HCT116 (cell line): Measurements from ENCODE around the gene PELI1. TPM values are rescaled to one million over a fixed set of nuclear protein-coding genes. Genes with fewer than 3 reads are reported as not detected.

ENCODE experiments used
- ATAC-seq: fragments of 200-7000 bp; cut with Tn5 transposase; 2 replicates; pipeline ENCODE4 v1.9.1; 2020; ENCODE audit warnings: mild to moderate bottlenecking, moderate library complexity
- BruUV-seq: library from RNA; stranded (reverse); fragments of 400-500 nt; replicated peaks from 2 replicates; lab custom pipeline; 2021; lab: Mats Ljungman, UMichigan
- CTCF ChIA-PET: fragments of 300-600 bp; sonication (Branson Sonifier 250); formaldehyde crosslinking; loops from one replicate; lab custom pipeline; 2021; ENCODE audit warnings: antibody characterized with exemption; lab: Charles Lee
- POLR2A ChIA-PET: fragments of 300-600, 350-600 bp; sonication (Branson Sonifier 250); formaldehyde crosslinking; loops from one replicate; lab custom pipeline; 2021; ENCODE audit warnings: antibody characterized with exemption; lab: Charles Lee
- RAD21 ChIA-PET, 2 experiments: fragments of 300-600 bp; sonication (Branson Sonifier 250); formaldehyde crosslinking; loops; one replicate each; lab custom pipeline; 2023; ENCODE audit warnings: low total read pairs in 2 of 2; ENCODE audit not compliant: uncharacterized antibody in 2 of 2, unreplicated experiment in 2 of 2, low non-redundant PET in 1 of 2; lab: Charles Lee
- DNase-seq: peaks from one replicate; pipeline ENCODE4 v3.0.0-alpha.2; 2010; ENCODE audit warnings: low read depth, low spot score
- H2AFZ ChIP-seq: fragments of 200-600 bp; shearing (Covaris generic), sonication (generic); 2 replicates; pipeline ENCODE4 v1.6.1; 2017; ENCODE audit warnings: low read depth, mixed run types, mixed read lengths, antibody characterized with exemption, low read length; ENCODE audit not compliant: poor library complexity, severe bottlenecking
- H3K27ac ChIP-seq: 2 replicates; pipeline ENCODE4 v1.5.1; 2012; ENCODE audit warnings: low read depth, low read length
- H3K27me3 ChIP-seq: fragments of 200-600 bp; sonication (generic); 2 replicates; pipeline ENCODE4 v1.6.1; 2016; ENCODE audit warnings: mixed run types, low read length, mixed read lengths; ENCODE audit not compliant: insufficient read depth
- H3K36me3 ChIP-seq, 2 experiments: fragments of 200-500 bp in 1 of 2; fragments of 200-600 bp in 1 of 2; sonication (Bioruptor generic) in 1 of 2; sonication (generic) in 1 of 2; 2 replicates each; pipeline versions ENCODE4 v1.5.1 to v1.6.1; 2014 to 2016; ENCODE audit warnings: low read length in 2 of 2, inconsistent platforms in 1 of 2, mixed read lengths in 1 of 2, mixed run types in 1 of 2; ENCODE audit not compliant: insufficient read depth in 2 of 2, control insufficient read depth in 1 of 2
- H3K4me1 ChIP-seq, 2 experiments: fragments of 200-600 bp in 1 of 2; sonication (generic) in 1 of 2; 2 replicates each; pipeline versions ENCODE4 v1.5.1 to v1.6.1; 2012 to 2017; ENCODE audit warnings: low read length in 2 of 2, inconsistent platforms in 1 of 2, mild to moderate bottlenecking in 1 of 2, mixed read lengths in 1 of 2, mixed run types in 1 of 2, moderate library complexity in 1 of 2; ENCODE audit not compliant: insufficient read depth in 2 of 2, control insufficient read depth in 1 of 2
- H3K4me2 ChIP-seq: fragments of 200-600 bp; sonication (generic); 2 replicates; pipeline ENCODE4 v1.6.1; 2017; ENCODE audit warnings: mixed run types, low read length, mixed read lengths
- H3K4me3 ChIP-seq, 2 experiments: fragments of 200-600 bp in 1 of 2; sonication (generic) in 1 of 2; replicated peaks in 1 of 2; 2 replicates each; pipeline ENCODE4 v1.5.1; 2011 to 2016; ENCODE audit warnings: low read length in 2 of 2, control low read depth in 1 of 2, low read depth in 1 of 2, mild to moderate bottlenecking in 1 of 2, mixed read lengths in 1 of 2, mixed run types in 1 of 2
- H3K79me2 ChIP-seq: fragments of 200-600 bp; sonication (generic); 2 replicates; pipeline ENCODE4 v1.6.1; 2017; ENCODE audit warnings: mild to moderate bottlenecking, mixed run types, low read length, moderate library complexity, mixed read lengths; ENCODE audit not compliant: insufficient read depth
- H3K9ac ChIP-seq: fragments of 200-600 bp; sonication (generic); 2 replicates; pipeline ENCODE4 v1.6.1; 2016; ENCODE audit warnings: low read length, mixed read lengths
- H3K9me2 ChIP-seq: fragments of 200-600 bp; sonication (generic), shearing (Covaris generic); 2 replicates; pipeline ENCODE4 v1.6.1; 2017; ENCODE audit warnings: mixed run types, mild to moderate bottlenecking, moderate library complexity; ENCODE audit not compliant: insufficient read depth
- H3K9me3 ChIP-seq, 2 experiments: fragments of 200-500 bp in 1 of 2; fragments of 200-600 bp in 1 of 2; sonication (Bioruptor generic) in 1 of 2; sonication (generic) in 1 of 2; 2 replicates each; pipeline ENCODE4 v1.6.1; 2014 to 2017; ENCODE audit warnings: low read length in 2 of 2, mixed read lengths in 2 of 2, inconsistent platforms in 1 of 2, low read depth in 1 of 2, mild to moderate bottlenecking in 1 of 2, mixed run types in 1 of 2, moderate library complexity in 1 of 2; ENCODE audit not compliant: control insufficient read depth in 1 of 2, insufficient read depth in 1 of 2
- H4K20me1 ChIP-seq: fragments of 200-600 bp; sonication (generic), shearing (Covaris generic); 2 replicates; pipeline ENCODE4 v1.6.1; 2017; ENCODE audit warnings: mixed run types, mild to moderate bottlenecking, moderate library complexity; ENCODE audit not compliant: insufficient read depth
- ATF3 ChIP-seq: IDR thresholded peaks from 2 replicates; pipeline ENCODE4 v1.6.1; 2012
- CBX3 ChIP-seq: IDR thresholded peaks from 2 replicates; pipeline ENCODE4 v1.6.1; 2012; ENCODE audit warnings: low read depth
- CEBPB ChIP-seq: IDR thresholded peaks from 2 replicates; pipeline ENCODE4 v1.6.1; 2012; ENCODE audit warnings: low read depth
- EGR1 ChIP-seq: IDR thresholded peaks from 2 replicates; pipeline ENCODE4 v1.6.1; 2012; ENCODE audit warnings: low read depth
- ELF1 ChIP-seq: IDR thresholded peaks from 2 replicates; pipeline ENCODE4 v1.6.1; 2012; ENCODE audit warnings: low read depth, borderline replicate concordance
- EZH2 ChIP-seq: fragments of 200-600 bp; sonication (generic); IDR thresholded peaks from 2 replicates; pipeline ENCODE4 v1.6.1; 2017; ENCODE audit warnings: antibody characterized with exemption, mixed run types
- EZH2phosphoT487 ChIP-seq: fragments of 200-600 bp; IDR thresholded peaks from 2 replicates; pipeline ENCODE4 v1.6.1; 2018; ENCODE audit warnings: antibody characterized with exemption, borderline replicate concordance
- FOSL1 ChIP-seq: IDR thresholded peaks from 2 replicates; pipeline ENCODE4 v1.6.1; 2012; ENCODE audit warnings: low read depth
- MAX ChIP-seq: IDR thresholded peaks from 2 replicates; pipeline ENCODE4 v1.6.1; 2012
- POLR2AphosphoS5 ChIP-seq: IDR thresholded peaks from 2 replicates; pipeline ENCODE4 v1.6.1; 2011; ENCODE audit warnings: mild to moderate bottlenecking, low read depth, low read length, moderate library complexity
- RAD21 ChIP-seq: IDR thresholded peaks from 2 replicates; pipeline ENCODE4 v1.6.1; 2012; ENCODE audit warnings: low read depth, mild to moderate bottlenecking
- REST ChIP-seq: IDR thresholded peaks from 2 replicates; pipeline ENCODE4 v1.6.1; 2012; ENCODE audit warnings: low read depth
- SIN3A ChIP-seq: IDR thresholded peaks from 2 replicates; pipeline ENCODE4 v1.6.1; 2012; ENCODE audit warnings: low read depth
- TCF7L2 ChIP-seq: IDR thresholded peaks from 2 replicates; pipeline ENCODE4 v1.7.0; 2011; ENCODE audit warnings: borderline replicate concordance, inconsistent platforms; ENCODE audit not compliant: insufficient read depth, insufficient read length; ENCODE audit errors: extremely low read depth
- YY1 ChIP-seq: IDR thresholded peaks from 2 replicates; pipeline ENCODE4 v1.6.1; 2011; ENCODE audit warnings: low read length, low read depth, moderate library complexity, mild to moderate bottlenecking; ENCODE audit not compliant: insufficient replicate concordance; ENCODE audit errors: extremely low read depth
- ZFX ChIP-seq: fragments of 450-650 bp; IDR thresholded peaks from 2 replicates; pipeline ENCODE4 v1.6.1; 2017
- ZNF274 ChIP-seq: fragments of 200-500 bp; sonication (Bioruptor generic); IDR thresholded peaks from 2 replicates; pipeline ENCODE4 v1.6.1; 2014; ENCODE audit warnings: mild to moderate bottlenecking, low read depth, low read length, inconsistent platforms
- intact Hi-C: fragments of 100-400 bp; cut with micrococcal nuclease; formaldehyde crosslinking; loops from 2 replicates; pipeline ENCODE4 v1.10.0; 2022
- total RNA-seq: library from RNA; stranded (reverse); gene quantifications from one replicate; pipeline ENCODE4 v1.2.1, GENCODE V29; 2021; ENCODE audit not compliant: unreplicated experiment

The PELI1 gene
- total RNA-seq, 1 experiment from 2014 or later = 7.9 TPM

GRCh38 chr2:64054161-64054915, 89.9 kb downstream of the PELI1 start:
- DNase-seq = no peak
- H3K9ac ChIP-seq = no peak overlapping the region
- POLR2A ChIA-PET = no interaction called here
- no TSS peak for BruUV-seq
- TF ChIP-seq TCF7L2 (no peak), FOSL1 (no peak), ZNF274 (no peak), POLR2AphosphoS5 (no peak), MAX (no peak), RAD21 (no peak), ZFX (no peak), ATF3 (no peak), REST (no peak), SIN3A (no peak), EZH2 (no peak), CBX3 (no peak), EZH2phosphoT487 (no peak), EGR1 (no peak), CEBPB (no peak), ELF1 (no peak), YY1 (no peak)
- TF ChIP-seq, all 23 proteins: peak for 0
- Histone ChIP-seq H3K27ac (no peak overlapping the region), H3K9me3 (no peaks in the 10 kb centered on the region), H3K4me3 (no peak overlapping the region), H2AFZ (no peak overlapping the region), H3K9me2 (no peaks in the 10 kb centered on the region), H3K4me1 (peaks cover 0 to 6% of the 10 kb centered on the region in 2 experiments; a peak in 1 of 4 replicates), H3K36me3 (no peaks in the 10 kb centered on the region), H3K79me2 (no peaks in the 10 kb centered on the region), H3K27me3 (no peaks in the 10 kb centered on the region), H3K4me2 (no peak overlapping the region), H4K20me1 (no peaks in the 10 kb centered on the region)
- ChIA-PET CTCF (interaction anchor here (1.0 kb wide), 1 partner anchor 258 kb away, joined by 5 read pairs; no protein-coding TSS in a partner anchor), RAD21 (no interaction called here)
- ATAC-seq = no peak
- intact Hi-C loops = no loop called here
